COLO668 (cell line): Measurements from ENCODE around the gene SLA2.
"Not testable (repeated sequence)": the region's sequence is repeated elsewhere in the genome, so short reads cannot be mapped to it uniquely, and the experiment has no call there.

ENCODE experiments used
- DNase-seq: peaks from one replicate; lab custom pipeline; 2025; ENCODE audit not compliant: unreplicated experiment; lab: John Stamatoyannopoulos, UW

SLA2 gene, protein sequence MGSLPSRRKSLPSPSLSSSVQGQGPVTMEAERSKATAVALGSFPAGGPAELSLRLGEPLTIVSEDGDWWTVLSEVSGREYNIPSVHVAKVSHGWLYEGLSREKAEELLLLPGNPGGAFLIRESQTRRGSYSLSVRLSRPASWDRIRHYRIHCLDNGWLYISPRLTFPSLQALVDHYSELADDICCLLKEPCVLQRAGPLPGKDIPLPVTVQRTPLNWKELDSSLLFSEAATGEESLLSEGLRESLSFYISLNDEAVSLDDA

DNA sequence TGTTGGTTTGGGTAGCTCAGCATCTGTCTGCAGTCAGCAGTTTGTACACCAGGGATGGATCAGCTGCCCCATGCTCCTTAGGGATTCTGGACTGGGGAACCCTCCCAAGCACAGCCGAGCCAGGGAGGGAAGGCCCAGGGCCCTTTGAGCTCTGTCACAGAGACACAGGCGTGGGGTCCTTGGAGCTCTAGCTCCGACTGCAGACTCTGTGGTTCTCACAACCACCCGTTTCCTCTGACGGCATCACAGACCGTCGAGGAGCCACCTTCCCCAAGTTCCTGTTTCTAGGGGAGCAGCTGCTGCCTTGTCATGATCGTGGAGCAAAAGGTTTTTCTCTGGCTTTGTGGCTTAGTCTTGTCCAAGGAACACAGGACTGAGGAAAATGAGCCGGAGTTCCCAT lies at the start of gene SLA2:
SLA2 (minus strand) TSS at position 199 of the 400 bp plus-strand sequence. CDS start 4,861 bp downstream, outside the sequence.
- no peak for DNase-seq

DNA sequence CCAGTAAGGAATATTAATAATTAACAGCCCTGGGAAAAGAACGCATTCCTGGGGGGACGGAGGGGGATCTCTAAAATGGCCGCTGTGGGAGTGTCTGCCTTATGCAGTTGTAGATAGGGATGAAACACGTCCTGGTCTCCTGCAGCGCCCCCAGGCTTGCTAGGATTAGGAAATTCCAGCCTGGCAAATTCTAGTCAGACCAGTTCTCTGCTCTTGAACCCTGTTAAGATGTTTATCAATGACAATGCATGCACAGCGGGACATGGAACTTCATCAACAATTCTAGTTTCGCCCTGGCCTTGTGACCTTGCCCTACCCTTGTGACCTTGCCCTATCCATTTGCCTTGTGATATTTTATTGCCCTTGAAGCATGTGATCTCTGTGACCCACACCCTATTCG lies 49.5 kb upstream of the SLA2 start:
- not testable (repeated sequence) for DNase-seq

DNA sequence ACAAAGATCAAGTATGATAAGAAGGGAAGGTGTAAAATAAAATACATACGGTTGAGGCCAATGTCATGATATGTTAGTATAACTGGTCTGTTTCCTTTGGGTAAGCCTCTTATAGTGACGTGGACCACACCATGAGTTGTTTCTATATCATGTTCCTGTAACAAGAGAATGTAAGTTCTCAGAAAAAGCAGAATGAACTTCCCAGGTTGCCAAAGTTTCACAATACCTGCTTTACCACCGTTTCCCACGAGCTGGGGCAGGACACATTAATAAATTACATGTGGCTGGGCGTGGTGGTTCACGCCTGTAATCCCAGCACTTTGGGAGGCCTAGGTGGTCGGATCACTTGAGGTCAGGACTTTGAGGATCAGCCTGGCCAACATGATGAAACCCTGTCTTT lies 42.6 kb upstream of the SLA2 start:
- no peak for DNase-seq

DNA sequence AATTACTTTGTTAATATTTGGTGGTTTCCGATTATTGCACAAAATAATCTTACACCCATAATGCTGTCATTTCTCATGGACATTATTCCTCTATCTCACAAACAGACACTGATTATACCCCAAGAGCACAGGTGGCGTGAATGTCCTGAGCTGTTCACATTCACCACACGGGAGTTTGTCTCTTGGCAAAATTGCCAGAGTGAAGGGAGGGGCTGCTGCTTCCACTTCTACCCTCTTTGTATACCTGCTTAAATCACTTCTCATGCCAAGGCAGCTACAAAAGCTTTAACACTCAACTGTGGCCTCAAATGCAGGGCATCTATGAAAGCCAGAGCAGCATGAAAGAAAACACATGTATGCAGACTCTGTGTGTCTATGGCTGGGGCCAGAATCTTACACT lies 41.9 kb upstream of the SLA2 start:
- DNase-seq, result no peak

DNA sequence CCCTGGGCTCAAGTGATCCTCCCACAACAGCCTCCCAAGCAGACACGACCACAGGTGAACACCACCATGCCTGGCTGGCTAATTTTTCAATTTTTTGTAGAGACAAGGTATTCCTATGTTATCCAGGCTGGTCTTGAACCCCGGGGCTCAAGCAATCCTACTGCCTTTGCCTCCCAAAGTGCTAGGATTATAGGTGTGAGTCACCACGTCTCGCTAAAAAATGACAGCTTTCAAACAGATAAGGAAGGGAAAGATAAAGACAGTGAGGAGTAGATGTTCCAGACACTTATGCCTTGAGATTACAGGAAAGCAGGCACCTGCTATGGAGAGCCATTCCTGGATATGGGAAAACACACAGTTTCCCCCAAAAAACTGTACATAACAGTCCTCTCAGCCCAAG lies 40.9 kb upstream of the SLA2 start:
- no peak for DNase-seq

DNA sequence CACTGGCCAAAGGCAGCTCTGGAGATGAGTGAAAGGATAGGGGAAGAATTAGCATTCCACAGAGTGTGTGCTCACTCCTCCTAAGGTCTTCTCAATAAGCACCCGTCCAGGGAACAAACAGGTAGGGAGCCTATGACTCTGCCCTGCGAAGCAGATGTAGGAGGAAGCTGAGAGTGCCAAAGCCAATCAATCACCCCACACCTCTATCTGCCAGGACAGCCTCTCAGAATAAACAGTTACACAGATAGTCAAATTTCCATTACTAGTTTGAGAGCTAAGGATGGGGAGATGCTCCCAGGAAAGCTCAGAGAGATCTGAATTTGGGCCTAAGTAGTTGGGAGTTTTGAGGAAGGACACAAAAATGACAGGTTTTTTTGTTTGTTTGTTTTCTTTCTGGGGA lies 40.5 kb upstream of the SLA2 start:
- no peak for DNase-seq

DNA sequence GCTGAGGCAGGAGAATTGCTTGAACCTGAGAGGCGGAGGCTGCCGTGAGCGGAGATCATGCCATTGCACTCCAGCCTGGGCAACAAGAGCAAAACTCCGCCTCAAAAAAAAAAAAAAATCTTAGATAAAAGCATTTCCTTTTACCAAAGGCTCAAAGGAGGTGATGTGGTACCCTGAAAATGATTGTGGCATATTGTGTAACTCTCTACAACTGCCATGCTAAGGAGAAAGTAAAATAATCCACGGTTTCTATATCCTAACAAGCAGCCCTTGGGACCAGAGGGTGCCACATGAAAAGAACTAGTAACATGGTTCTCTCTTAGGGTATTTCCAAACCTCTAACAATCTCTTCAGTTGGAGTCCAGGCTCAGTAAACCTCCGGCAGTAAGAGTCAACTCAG lies 38.8 kb upstream of the SLA2 start:
- DNase-seq, result no peak

DNA sequence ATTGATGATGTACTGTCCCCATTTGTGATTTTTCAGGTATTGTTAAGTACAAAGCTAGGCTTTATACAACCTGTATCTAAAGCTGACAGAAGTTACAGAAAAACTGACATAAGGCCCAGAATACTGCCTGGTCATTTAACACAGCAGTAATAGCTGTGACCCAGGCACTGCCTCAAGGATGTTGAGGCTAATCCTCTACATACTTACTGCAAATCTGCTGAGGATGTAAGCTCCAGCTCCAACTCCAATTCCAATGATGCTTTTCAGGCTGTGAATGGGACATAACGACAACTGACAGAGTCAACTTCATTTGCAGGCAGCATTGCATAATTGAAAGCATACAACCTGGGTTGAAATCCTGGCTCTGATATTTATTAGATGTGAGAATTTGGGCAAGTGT lies 36.3 kb upstream of the SLA2 start:
- no peak for DNase-seq

DNA sequence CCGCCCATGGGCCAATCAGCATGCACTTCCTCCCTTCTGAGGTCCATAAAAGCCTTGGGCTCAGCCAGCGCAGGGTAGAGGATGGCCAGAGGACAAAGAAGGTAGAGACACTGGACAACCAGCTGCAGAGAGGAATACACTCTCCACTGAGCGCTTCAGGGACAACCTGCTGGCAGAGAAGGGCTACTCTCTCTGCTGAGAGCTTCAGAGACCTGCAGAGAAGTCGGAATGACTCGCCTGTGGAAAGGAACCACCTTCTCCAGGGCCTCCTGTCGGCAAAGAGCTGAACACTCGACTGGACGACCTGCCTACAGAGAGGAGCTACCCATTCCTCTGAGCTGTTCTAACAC lies 31.4 kb upstream of the SLA2 start:
- no peak for DNase-seq

DNA sequence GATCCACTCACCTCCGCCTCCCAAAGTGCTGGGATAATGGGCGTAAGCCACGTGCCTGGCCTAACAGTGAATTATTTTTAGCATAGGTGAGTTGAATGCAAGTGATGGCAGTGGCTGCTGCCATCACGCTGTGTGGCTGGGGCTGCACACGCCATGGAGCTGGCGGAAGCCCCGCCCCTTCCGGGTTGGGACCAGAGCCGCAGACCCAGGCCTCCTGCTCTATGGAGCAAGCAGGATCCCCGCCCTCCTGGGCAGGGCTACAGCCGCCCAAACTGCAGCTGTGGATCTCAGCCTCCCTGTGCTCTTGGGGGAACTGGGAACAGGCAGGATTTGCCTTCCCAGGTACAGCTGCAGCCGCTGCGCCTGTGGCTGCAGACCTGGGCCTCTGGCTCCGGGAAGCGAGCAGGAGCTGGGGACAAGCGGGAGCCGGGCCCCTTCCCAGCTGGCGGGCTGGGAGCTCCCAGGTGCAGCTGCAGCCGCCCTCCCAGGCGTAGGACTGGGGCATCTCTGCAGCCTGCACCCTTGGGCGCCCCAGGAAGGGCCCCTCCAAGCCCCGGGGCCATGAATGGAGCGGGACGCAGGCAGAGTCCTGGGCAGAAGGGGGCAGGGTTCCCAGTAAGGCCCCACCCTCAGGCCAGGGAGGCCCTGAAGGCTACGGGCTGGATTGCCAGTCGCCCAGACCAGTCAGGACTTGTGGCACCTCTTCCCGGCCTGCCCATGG lies 30.9 kb upstream of the SLA2 start:
- no peak for DNase-seq

DNA sequence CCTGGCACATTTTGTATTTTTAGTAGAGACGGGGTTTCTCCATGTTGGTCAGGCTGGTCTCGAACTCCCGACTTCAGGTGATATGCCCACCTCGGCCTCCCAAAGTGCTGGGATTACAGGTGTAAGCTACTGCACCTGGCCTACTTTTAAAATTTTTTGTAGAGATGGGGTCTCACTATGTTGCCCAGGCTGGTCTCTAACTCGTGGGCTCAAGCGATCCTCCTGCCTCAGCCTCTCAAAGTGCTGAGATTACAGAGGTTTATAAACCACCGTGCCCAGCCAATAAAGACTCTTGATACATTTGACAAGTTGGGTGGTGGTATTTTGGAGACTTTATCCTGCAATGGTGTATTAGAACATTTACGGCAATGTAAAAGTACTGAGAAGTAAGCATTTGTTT lies 29.5 kb upstream of the SLA2 start:
- DNase-seq, result not testable (repeated sequence)

DNA sequence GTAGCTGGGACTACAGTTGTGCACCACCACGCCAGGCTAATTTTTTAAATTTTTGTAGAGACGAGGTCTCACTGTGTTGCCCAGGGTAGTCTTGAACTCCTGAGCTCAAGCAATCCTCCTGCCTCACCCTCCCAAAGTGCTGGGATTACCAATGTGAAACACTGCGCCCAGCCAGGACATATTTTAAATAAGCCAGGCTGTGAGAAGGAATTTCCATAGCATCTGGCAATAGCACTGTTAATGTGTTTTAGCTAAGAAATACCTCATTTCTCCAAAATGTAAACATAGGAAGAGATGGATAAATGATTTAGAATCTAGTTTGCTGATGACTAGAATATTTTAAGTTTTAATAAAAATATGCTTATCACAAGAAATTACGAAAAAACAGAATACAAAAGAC lies 27.0 kb upstream of the SLA2 start:
- no peak for DNase-seq

DNA sequence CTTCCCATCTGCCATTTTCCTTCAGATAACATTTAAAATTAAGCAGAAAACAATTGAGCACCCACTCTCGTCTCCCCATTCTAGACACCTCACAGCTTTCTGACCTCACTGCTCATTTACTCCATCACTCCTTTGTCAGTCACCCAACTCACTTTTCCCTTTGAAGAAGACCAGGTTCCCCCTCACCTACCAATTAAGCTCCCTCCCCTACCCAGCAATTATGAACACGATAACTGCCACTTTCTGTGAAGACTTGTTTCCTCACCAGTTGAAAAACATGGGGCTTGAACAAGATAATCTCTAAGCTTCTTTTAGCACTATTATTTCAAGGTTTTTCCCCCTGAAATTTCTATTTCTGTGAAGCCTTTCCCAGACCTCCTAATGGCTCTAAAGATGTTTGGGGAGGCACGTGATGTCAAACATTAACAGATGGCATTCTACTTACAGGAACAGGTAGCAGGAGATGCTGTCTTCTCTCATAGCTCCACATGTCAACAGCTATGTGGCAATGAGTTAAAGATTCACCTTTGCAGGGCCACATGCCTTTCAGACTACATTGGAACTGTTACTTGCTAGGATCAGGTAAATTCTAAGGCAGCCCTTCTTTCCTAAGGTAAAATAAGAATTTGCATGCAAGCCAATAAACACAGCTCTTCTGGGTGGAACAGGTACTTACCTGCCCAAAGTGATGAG lies 24.8 kb upstream of the SLA2 start:
- DNase-seq, result no peak

DNA sequence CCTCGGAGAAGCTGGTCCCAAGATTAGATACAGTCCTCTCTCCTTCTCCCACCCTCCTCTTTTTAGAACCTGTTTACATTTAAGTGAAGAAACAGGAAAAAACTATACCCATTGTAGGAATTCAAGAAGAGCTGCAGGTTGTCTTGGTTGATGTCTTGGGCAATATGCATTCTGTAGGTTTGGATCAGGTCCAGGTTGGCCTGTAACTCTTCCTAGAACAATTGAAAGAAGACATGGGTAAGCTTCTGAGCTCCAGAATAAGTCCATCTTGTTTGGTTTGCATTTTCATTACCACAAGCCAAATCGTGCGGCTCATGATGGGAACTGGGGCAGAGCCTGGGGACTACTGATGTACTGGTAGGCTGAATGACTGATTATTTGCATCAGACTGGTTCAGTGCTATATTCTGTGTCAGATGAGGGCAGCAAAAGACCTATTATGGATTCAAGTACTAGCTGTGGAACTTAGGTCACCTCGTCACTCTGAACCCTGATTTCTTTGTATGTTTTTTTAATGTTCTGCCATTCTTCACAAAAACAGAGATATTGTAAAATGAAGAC lies 20.3 kb upstream of the SLA2 start:
- no peak for DNase-seq

DNA sequence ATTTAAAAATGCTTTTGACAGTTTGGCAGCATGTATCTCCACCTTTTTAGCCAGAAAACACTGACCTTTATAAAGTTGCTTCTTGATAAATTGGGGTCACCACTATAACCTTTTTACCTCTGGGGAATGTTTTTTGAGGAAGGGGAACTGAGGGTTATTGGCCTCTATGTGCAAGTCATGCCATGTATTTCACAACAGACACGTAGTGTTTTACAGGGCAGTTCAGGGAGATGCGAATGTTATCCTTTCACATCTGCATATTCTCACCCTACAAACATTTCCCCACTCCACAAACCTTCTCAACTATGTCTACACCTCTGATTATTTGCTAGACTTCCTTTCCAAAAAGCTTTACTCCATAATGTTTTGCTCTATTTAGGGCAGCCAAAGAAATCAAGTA lies 17.0 kb upstream of the SLA2 start:
- no peak for DNase-seq

DNA sequence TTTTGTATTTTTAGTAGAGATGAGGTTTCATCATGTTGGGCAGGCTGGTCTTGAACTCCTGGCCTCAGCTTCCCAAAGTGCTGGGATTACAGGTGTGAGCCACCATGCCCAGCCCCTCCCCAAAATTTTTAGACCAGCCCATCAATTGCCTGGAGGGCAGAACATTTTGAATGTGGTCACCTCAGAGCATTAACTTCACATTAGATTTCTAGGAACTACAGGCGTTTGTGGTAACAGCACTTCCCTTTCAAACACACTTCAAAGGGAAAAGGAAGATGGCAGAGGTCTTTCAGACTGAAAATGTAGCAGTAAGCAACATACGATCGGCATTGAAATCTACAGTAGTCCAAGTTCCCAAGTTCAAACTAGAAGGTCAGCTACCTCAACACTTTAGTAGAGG lies 12.3 kb upstream of the SLA2 start:
- no peak for DNase-seq

DNA sequence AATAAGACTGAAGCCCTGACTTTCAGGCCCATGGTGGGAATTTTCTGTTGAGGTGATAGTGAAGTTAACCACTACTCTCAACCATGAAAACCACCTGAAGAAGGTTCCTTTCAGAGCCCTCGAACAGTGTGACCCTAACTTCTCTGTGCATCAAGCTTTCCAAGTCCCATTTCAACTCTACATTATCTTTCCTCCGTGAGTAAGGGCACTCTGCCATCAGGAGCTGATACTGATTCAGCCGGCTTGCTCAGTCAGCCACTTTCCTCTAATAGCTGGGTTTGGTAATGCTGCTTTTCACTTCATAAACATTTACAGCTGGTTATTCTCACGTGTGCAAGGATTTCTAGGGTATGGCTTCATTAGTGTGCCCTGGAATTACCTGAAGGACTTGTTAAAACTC lies 10.7 kb upstream of the SLA2 start:
- DNase-seq, result no peak

DNA sequence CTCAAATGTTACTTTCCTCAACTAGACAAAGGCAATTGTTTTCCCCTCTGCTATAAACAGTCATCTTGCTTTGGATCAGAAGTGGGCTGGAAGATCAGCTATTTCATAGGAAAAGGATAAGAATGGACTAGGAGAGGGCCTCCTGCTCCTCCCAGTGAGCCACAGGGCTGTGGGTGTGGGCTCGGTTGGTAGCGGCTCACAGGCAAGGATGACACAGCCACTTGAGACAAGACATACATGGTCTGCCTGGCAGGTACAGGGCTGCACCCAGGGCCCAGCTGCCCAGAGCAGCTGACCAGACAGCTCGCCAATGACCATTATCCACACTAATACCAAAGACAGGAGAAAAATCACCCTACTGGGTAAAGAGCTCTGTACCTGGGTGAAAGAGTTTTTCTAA lies 9.0 kb upstream of the SLA2 start:
- no peak for DNase-seq

DNA sequence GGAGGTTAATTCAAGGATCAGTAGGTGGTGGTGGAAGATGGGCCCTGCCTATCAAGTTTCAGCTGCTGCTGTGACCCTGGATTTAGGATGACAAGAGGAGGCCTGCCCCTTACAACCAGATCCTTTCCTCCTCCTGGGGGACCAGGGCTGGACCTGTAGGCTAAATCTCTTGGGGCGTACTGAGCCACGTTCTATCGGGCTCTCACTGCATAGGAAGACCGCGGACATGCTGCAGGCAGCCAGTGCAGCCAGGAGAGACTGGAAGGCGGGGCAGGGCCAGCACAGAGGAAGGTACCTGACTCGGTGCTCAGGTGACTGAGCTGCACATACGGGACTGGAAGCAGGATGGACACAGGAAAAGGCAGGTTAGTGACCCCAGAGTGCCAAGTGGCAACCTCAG lies 8.5 kb upstream of the SLA2 start:
- no peak for DNase-seq

DNA sequence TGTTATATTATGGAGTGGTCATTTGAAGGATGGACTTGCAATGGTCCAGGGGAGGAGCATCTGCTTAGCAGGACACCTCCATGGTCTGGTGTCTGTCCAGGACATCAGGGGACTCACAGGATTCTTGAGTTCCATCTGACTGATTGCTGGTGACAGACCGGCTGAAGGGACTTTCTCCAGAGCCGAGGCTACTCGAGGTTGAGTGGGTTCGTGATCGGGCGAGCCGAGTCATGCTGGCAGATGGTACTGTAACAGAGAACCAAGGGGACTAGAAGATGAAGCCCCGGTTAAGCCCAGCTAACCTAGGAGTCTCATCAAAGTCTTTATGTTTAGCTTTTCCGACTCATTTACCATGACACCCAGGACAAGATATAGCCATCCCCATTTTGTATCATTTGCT lies 7.5 kb upstream of the SLA2 start:
- no peak for DNase-seq

DNA sequence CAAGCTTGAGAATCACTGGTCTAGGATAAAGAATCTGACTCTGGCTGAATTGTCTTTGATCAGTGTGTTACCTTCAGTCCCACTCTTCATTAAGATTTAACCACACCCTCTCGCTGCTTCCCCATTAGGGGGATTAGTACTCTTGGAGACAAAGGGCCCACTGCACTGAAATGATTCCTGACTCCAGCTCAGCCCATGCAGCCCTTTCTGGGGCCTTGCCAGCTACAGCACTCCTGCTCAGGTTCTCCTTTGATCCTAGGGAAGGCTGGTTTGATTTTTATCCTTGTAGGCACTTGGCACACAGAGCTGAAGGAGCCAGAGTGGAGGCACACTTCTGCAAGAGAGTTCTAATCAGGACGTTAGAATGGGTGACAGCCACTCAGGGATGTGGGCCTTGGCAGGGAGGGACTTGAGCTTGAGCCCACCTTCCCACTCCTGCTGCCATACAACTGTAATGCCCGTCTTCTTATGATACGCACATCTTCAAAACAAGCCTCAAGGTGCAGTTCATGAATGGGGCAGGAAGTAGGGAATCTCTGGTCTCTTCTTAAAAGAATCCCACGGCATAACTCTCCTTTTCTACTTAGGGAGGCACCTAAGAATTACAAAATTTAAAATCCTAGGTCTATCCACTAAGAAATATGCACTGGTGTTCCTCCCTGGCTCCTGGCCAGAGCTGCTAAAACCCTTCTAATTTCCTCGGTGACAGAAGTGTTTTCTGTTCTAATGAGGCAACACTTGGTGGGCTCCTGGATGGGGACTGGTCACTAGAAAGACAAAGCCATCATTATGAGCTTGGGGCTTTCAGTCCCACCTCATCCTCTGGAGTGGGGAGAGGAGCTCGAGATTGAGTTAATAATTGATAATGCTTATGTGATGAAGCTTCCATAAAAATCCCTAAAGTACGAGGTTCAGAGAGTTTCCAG lies 1.5 kb upstream of the SLA2 start:
- no peak for DNase-seq
